ENCODE data around the gene ZNF488.

DNA sequence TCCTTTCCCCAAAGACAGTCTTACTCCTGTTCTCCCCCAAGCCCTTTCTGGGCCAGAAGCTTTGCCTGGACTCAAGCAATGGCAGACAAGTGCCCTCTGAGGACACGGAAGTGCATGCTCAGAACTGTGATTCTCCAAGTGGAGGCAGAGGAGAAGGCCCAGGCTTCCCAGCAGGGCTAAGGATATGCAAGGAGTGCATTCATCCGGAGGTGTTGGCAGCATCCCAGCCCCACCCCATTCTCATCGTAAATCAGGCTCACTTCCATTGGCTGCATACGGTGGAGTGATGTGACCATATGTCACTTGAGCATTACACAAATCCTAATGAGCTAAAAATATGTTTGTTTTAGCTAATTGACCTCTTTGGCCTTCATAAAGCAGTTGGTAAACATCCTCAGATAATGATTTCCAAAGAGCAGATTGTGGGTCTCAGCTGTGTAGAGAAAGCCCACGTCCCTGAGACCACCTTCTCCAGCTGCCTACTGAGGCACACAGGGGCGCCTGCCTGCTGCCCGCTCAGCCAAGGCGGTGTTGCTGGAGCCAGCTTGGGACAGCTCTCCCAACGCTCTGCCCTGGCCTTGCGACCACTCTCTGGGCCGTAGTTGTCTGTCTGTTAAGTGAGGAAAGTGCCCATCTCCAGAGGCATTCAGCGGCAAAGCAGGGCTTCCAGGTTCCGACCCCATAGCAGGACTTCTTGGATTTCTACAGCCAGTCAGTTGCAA, 37.4 kb downstream of the ZNF488 start:
- TF ChIP-seq PHF8 (IDR thresholded peaks at IDR 0.05; ENCODE audit: borderline replicate concordance, low read depth): no peak
- no peak for TF ChIP-seq POLR2A (IDR thresholded peaks at IDR 0.05; ENCODE audit: low read length)
- no peak for TF ChIP-seq RAD21 (conservative IDR thresholded peaks at IDR 0.05 in 1 of 2, IDR thresholded peaks at IDR 0.05 in 1 of 2)
- no peak for TF ChIP-seq CEBPB (IDR thresholded peaks at IDR 0.05)
- no peak for TF ChIP-seq ESRRA (IDR thresholded peaks at IDR 0.05; ENCODE audit: borderline replicate concordance, low read length)
- TF ChIP-seq CTCF (IDR thresholded peaks at IDR 0.05): no peak

Measured in A549 (cell line).